Small intestine (tissue), 7 donors: ENCODE results near the gene FNDC5. TPM values are rescaled to one million over a fixed set of nuclear protein-coding genes. Genes with fewer than 3 reads are reported as not detected.

Source experiments
- DNase-seq, 2 donors: peaks; one replicate each; pipeline versions ENCODE4 v3.0.0 to v3.0.0-alpha.2; 2013
- FAIRE-seq: peaks from 2 replicates; lab custom pipeline; 2012; peaks lifted over from hg19 to GRCh38; lab: Jason Lieb, UNC
- H3K27ac ChIP-seq, 3 donors: one replicate each; pipeline ENCODE4 v1.5.1; 2013; ENCODE audit warnings: low read length in 2 of 3, mild to moderate bottlenecking in 2 of 3, control low read depth in 1 of 3, inconsistent platforms in 1 of 3, low read depth in 1 of 3, moderate library complexity in 1 of 3
- H3K27me3 ChIP-seq, 3 donors: one replicate each; pipeline ENCODE4 v1.6.1; 2013; ENCODE audit warnings: low read length in 3 of 3, inconsistent platforms in 1 of 3; ENCODE audit not compliant: control insufficient read depth in 3 of 3, insufficient read depth in 3 of 3
- H3K36me3 ChIP-seq, 3 donors: one replicate each; pipeline ENCODE4 v1.6.1; 2013; ENCODE audit warnings: low read length in 3 of 3, inconsistent platforms in 1 of 3, low read depth in 1 of 3, mild to moderate bottlenecking in 1 of 3, moderate library complexity in 1 of 3; ENCODE audit not compliant: control insufficient read depth in 3 of 3, insufficient read depth in 2 of 3
- H3K4me1 ChIP-seq, 3 donors: one replicate each; pipeline ENCODE4 v1.6.1; 2013; ENCODE audit warnings: low read length in 2 of 3, inconsistent platforms in 1 of 3, low read depth in 1 of 3, mild to moderate bottlenecking in 1 of 3, moderate library complexity in 1 of 3; ENCODE audit not compliant: control insufficient read depth in 3 of 3, insufficient read depth in 2 of 3
- H3K4me3 ChIP-seq, 3 donors: one replicate each; pipeline ENCODE4 v1.5.1; 2013; ENCODE audit warnings: low read length in 3 of 3, control low read depth in 1 of 3, inconsistent platforms in 1 of 3, low read depth in 1 of 3, mild to moderate bottlenecking in 1 of 3, moderate library complexity in 1 of 3
- H3K9me3 ChIP-seq, 2 donors: one replicate each; pipeline ENCODE4 v1.6.1; 2013; ENCODE audit warnings: low read depth in 1 of 2, low read length in 1 of 2; ENCODE audit not compliant: control insufficient read depth in 2 of 2, insufficient read depth in 1 of 2
- WGBS, 3 donors: extraction: QIAGEN DNeasy Blood & Tissue Kit; methylation state at CpG; one replicate each; pipeline ENCODE4 v1.1.7; 2013; 5-methylcytosine and 5-hydroxymethylcytosine counted together
- polyA plus RNA-seq, 4 donors: library from polyadenylated mRNA; stranded (reverse) in 3 of 4; unstranded in 1 of 4; fragments of 200-250 nt in 3 of 4; fragments of 120-200 nt in 1 of 4; gene quantifications; one replicate each; pipeline versions ENCODE4 v1.2.1 to v1.2.3, GENCODE V29; 2013
- donor health status: healthy with polysubstance abuse.
- donor health status: control.
- donor health status: control.
- donor health status: Bipolar disorder and iron deficiency.
- donor health status: healthy.

The FNDC5 gene
- polyA plus RNA-seq, 4 donors, result 1.1 to 5.5 (median 1.2) TPM; not detected in 1

DNA sequence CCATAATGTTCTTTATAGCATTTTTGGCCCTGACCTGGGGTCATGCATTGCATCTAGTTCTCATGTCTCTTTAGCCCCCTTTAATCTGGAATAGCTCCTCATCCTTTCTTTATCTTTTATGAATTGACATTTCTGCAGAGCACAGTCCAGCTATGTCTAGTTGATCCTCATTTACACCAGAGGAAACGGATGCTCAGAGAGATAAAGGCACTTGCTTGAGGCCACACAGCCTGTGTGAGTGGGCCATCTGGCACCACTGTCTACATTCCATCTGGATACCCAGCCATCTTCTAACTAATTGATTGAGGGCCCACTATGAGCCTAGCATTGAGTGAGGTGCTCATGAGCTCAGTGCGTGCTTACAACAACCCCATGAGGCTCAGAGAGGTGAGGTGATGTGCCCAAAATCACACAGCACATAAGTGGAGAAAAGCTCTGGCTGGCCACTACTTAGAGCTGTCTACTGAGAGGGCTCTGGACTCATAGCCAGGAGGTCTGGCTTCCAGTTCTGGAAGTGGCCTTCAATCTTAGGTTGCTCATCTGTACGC, 19.1 kb upstream of the FNDC5 start:
- Histone ChIP-seq H3K4me1 (peaks cover 0 to 11% (median 0%) of the 10 kb centered on the region in 3 donors), H3K27me3 (peaks cover 10 to 59% (median 16%) of the 10 kb centered on the region in 3 donors), H3K27ac (no peak overlapping the region), H3K4me3 (no peak overlapping the region), H3K9me3 (no peaks in the 10 kb centered on the region), H3K36me3 (peaks cover 0 to 4% (median 0%) of the 10 kb centered on the region in 3 donors)
- WGBS, 3 donors, result 83 to 88% (median 87%) methylated on average over 3 of the region's 3 CpGs
- FAIRE-seq, result no peak
- no peak for DNase-seq

DNA sequence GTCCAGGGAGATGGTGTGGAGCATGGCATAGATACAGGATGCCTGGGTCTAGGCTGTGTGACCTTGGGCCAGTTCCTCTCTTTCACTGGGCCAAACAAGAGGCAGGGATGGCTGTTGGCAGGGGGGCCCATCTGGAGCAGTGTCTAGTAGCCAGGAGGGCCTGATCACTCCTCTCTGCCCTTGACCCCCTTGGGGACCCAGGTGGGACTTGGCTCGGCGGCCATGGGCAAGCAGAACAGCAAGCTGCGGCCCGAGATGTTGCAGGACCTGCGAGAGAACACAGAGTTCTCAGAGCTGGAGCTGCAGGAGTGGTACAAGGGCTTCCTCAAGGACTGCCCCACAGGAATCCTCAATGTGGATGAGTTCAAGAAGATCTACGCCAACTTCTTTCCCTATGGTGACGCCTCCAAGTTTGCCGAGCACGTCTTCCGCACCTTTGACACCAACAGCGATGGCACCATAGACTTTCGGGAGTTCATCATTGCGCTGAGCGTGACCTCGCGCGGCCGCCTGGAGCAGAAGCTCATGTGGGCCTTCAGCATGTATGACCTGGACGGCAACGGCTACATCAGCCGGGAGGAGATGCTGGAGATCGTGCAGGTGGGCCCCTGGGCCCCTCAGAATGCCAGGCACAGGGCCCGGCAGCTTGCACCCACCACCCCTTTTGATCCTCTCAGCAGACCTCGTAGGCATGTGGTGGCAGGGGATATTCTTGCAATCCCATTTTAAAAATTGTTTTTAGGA, 18.1 kb upstream of the FNDC5 start:
- Histone ChIP-seq H3K27ac (no peak overlapping the region), H3K4me3 (no peak overlapping the region), H3K9me3 (no peaks in the 10 kb centered on the region), H3K4me1 (peaks cover 0 to 11% (median 0%) of the 10 kb centered on the region in 3 donors), H3K27me3 (peaks cover 10 to 68% (median 16%) of the 10 kb centered on the region in 3 donors), H3K36me3 (no peaks in the 10 kb centered on the region)
- DNase-seq (no peak), FAIRE-seq (no peak)
- WGBS, 3 donors, result 91 to 95% (median 92%) methylated on average over 24 of the region's 24 CpGs

DNA sequence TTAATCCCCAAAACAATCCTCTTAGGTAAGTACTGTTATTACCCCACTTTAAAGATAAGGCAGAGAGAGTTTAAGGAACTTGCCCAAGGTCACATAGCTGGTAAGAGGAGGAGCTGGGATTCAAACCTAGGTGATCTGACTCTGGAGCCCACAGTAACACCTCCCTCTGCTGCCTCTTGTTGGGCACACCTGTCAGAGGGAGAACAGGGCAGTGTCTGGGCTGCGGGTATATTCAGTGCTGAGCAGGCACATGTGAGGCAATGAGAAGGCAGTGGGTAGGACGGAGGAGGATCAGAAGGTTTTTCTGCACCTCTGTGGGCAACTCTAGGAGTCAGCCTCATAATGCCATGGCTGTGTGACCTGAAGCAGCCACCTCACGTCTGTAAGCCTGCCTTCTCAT, 17.4 kb upstream of the FNDC5 start:
- no peak overlapping the region for H3K4me3 ChIP-seq

GRCh38 chr1:32887623-32888022, 16.9 kb upstream of the FNDC5 start:
- peaks cover 10 to 63% (median 16%) of the 10 kb centered on the region in 3 donors for H3K27me3 ChIP-seq
- DNase-seq (no peak), FAIRE-seq (no peak)
- no peaks in the 10 kb centered on the region for H3K9me3 ChIP-seq
- no peak overlapping the region for H3K4me3 ChIP-seq
- H3K27ac ChIP-seq, result no peak overlapping the region
- WGBS, 3 donors, result 76 to 78% (median 77%) methylated on average over 12 of the region's 12 CpGs
- H3K4me1 ChIP-seq, result peaks cover 0 to 4% (median 0%) of the 10 kb centered on the region in 3 donors
- H3K36me3 ChIP-seq, result no peaks in the 10 kb centered on the region

More for the DNA sequence above, 17.4 kb upstream of the FNDC5 start:
- FAIRE-seq (no peak), DNase-seq (no peak)
- Histone ChIP-seq H3K9me3 (no peaks in the 10 kb centered on the region), H3K27ac (no peak overlapping the region), H3K36me3 (no peaks in the 10 kb centered on the region), H3K27me3 (peaks cover 10 to 65% (median 16%) of the 10 kb centered on the region in 3 donors), H3K4me1 (peaks cover 0 to 5% (median 0%) of the 10 kb centered on the region in 3 donors)
- 63 to 74% (median 66%) methylated on average over 3 of the region's 3 CpGs for WGBS, 3 donors

- Histone ChIP-seq H3K4me1 (peaks cover 0 to 3% (median 0%) of the 10 kb centered on the region in 3 donors), H3K27me3 (peaks cover 10 to 56% (median 16%) of the 10 kb centered on the region in 3 donors), H3K36me3 (no peaks in the 10 kb centered on the region), H3K9me3 (no peaks in the 10 kb centered on the region), H3K27ac (no peak overlapping the region), H3K4me3 (no peak overlapping the region)
- FAIRE-seq (no peak), DNase-seq (no peak)
- WGBS, 3 donors, result 44 to 47% (median 45%) methylated on average over 16 to 19 of the region's 19 CpGs
Observed at GRCh38 chr1:32886828-32887414, 16.2 kb upstream of the FNDC5 start.

DNA sequence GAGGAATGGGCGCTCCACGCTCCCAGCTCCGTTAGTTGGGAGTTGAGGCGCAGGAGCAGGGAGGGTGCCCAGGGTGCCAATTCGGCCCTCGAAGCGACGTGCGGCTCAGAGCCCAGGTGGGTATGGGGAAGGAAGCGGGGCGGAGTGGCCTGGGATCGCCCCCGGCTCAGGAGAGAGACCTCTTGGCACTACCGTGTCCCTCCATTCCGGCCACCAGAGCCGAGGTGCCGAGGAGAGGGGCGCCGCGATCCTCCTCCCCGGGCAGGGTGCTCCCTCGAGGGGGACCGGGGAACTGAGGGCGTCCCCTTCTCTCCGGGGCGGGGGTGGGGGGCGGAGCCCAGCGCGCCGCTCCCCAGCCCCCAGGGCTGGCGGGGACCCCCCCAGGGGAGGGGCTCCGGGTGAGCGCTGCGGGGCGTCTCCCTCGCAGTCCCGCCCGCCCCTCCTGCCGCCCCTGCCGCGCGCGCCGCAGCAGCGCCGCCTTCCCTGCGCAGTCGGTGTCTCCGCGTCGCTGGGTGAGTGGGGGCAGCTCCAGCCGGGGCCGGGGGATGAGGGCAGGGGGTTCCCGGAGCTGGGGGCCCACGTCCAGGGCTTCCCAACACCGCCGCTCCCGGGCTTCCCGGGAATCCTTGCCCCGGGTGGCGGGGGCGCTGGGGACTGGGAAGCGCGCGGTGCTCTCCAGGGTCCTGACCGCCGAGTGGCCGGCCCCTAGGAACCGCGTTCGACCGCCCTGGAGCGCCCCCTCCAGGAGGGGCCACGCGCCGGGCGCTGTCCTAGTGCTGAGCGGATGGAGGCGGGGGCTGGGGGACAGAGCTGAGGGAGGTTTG, 15.5 kb upstream of the FNDC5 start, which contains the start of gene HPCA:
Gene HPCA, plus strand, starts transcription at position 488 of the 824 bp plus-strand sequence. CDS start 2,408 bp downstream, outside the sequence.
- Histone ChIP-seq H3K36me3 (no peaks in the 10 kb centered on the region), H3K4me3 (peak within 1 kb of the TSS in 1 of 3 donors; percentile 21), H3K27me3 (peaks cover 10 to 49% (median 16%) of the 10 kb centered on the region in 3 donors), H3K27ac (no peak within 1 kb of the TSS), H3K9me3 (no peaks in the 10 kb centered on the region), H3K4me1 (peaks cover 0 to 4% (median 0%) of the 10 kb centered on the region in 3 donors)
- DNase-seq (peak in 1 of 2 donors; percentile 89), FAIRE-seq (no peak)
- 2 to 6% (median 3%) methylated on average over 53 to 79 of the region's 79 CpGs for whole genome bisulfite sequencing, 3 donors

DNA sequence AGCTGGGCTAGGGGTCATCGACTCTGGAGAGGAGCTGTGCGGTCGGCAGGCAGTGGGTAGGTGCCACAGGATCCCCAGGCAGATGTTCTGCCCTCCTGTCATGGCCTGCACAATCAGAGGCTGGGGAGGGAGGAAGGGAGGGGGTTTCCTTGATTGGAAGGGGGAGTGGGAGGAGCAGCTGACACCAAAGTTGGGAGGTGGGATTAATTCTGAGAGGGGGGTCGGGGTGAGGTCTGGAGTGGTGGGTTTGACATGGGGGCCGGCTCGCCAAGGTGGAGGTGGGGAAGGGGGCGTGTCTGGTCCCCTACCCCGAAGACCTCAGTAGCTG, 14.9 kb upstream of the FNDC5 start:
- Histone ChIP-seq H3K9me3 (no peaks in the 10 kb centered on the region), H3K36me3 (no peaks in the 10 kb centered on the region), H3K27me3 (peaks cover 10 to 44% (median 16%) of the 10 kb centered on the region in 3 donors), H3K27ac (no peak overlapping the region), H3K4me3 (no peak overlapping the region), H3K4me1 (peaks cover 0 to 4% (median 0%) of the 10 kb centered on the region in 3 donors)
- no peak for FAIRE-seq
- no peak for DNase-seq
- WGBS, 3 donors, result 21 to 27% (median 25%) methylated on average over 8 of the region's 8 CpGs

DNA sequence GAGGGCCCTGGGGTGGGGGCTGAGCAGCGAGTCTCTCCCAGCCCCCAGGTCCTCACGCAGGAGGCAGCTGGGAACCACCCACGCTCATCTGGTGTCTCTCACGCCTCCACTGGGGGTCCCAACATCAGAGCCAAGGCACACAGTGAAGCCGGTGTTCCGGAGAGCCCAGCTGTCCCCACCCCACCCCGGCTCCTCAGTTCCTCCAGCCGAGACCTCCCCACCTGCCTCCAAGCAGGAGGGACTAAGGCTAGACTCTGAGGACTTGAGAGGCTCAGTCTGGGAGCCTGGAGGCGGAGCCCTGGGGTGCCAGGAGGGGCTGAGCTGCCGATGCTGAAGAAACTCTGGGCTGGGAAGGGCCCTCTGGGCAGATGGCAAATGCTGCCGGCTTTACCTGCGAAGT, 14.0 kb upstream of the FNDC5 start:
- peaks cover 10 to 40% (median 16%) of the 10 kb centered on the region in 3 donors for H3K27me3 ChIP-seq
- WGBS, 3 donors, result 42 to 60% (median 45%) methylated on average over 12 of the region's 12 CpGs
- H3K4me3 ChIP-seq, result no peak overlapping the region
- H3K36me3 ChIP-seq, result no peaks in the 10 kb centered on the region
- DNase-seq, result no peak
- FAIRE-seq, result no peak
- peaks cover 0 to 4% (median 0%) of the 10 kb centered on the region in 3 donors for H3K4me1 ChIP-seq
- H3K27ac ChIP-seq, result no peak overlapping the region
- no peaks in the 10 kb centered on the region for H3K9me3 ChIP-seq
